SK-N-SH treated with all-trans-retinoic acid at 6 μM for 48 hours (cell line): ENCODE measurements around the gene RNF144B.
"Not testable (repeated sequence)": the region's sequence is repeated elsewhere in the genome, so short reads cannot be mapped to it uniquely, and the experiment has no call there.

Experiments used
- ATAC-seq: fragments of 200-7000 bp; cut with Tn5 transposase; 3 replicates; pipeline ENCODE4 v1.9.1; 2020; ENCODE audit warnings: mild to moderate bottlenecking, moderate library complexity
- ARNTL ChIP-seq: fragments of 450-650 bp; formaldehyde crosslinking; IDR thresholded peaks from 2 replicates; pipeline ENCODE4 v1.5.0; 2020; ENCODE audit warnings: low read depth, mild to moderate bottlenecking, moderate library complexity, borderline replicate concordance
- BACH2 ChIP-seq: fragments of 250-450 bp; sonication (Bioruptor Pico); IDR thresholded peaks from 2 replicates; pipeline ENCODE4 v1.9.0; 2021; ENCODE audit warnings: mild to moderate bottlenecking, borderline replicate concordance
- CSDC2 ChIP-seq: fragments of 250-450 bp; sonication (Bioruptor Pico); IDR thresholded peaks from 2 replicates; pipeline ENCODE4 v1.5.0; 2020; ENCODE audit warnings: mild to moderate bottlenecking, moderate library complexity
- CSRNP3 ChIP-seq: fragments of 250-450 bp; sonication (Bioruptor Pico); IDR thresholded peaks from 2 replicates; pipeline ENCODE4 v1.5.1; 2021; ENCODE audit warnings: mild to moderate bottlenecking, moderate library complexity
- ESRRG ChIP-seq: fragments of 250-450 bp; sonication (Bioruptor Pico); IDR thresholded peaks from 2 replicates; pipeline ENCODE4 v1.6.1; 2021; ENCODE audit warnings: mild to moderate bottlenecking
- GLIS3 ChIP-seq: fragments of 250-450 bp; sonication (Bioruptor Pico); IDR thresholded peaks from 2 replicates; pipeline ENCODE4 v1.5.0; 2020; ENCODE audit warnings: mild to moderate bottlenecking, moderate library complexity
- ISL1 ChIP-seq: fragments of 250-450 bp; sonication (Bioruptor Pico); IDR thresholded peaks from 2 replicates; pipeline ENCODE4 v2.1.2; 2022; ENCODE audit warnings: mild to moderate bottlenecking, moderate library complexity
- OSR1 ChIP-seq: fragments of 250-450 bp; sonication (Bioruptor Pico); IDR thresholded peaks from 2 replicates; pipeline ENCODE4 v1.8.0; 2022; ENCODE audit warnings: moderate library complexity, mild to moderate bottlenecking, inconsistent platforms
- PATZ1 ChIP-seq: fragments of 250-450 bp; sonication (Bioruptor Pico); IDR thresholded peaks from 2 replicates; pipeline ENCODE4 v1.8.0; 2020; ENCODE audit warnings: mild to moderate bottlenecking, moderate library complexity, borderline replicate concordance
- PPARA ChIP-seq: fragments of 250-450 bp; sonication (Bioruptor Pico); IDR thresholded peaks from 2 replicates; pipeline ENCODE4 v1.5.0; 2020; ENCODE audit warnings: mild to moderate bottlenecking, borderline replicate concordance
- TCF4 ChIP-seq: fragments of 250-450 bp; sonication (Bioruptor Pico); IDR thresholded peaks from 2 replicates; pipeline ENCODE4 v1.8.0; 2021; ENCODE audit warnings: mild to moderate bottlenecking, moderate library complexity, borderline replicate concordance
- TOX ChIP-seq: fragments of 250-450 bp; sonication (Bioruptor Pico); IDR thresholded peaks from 2 replicates; pipeline ENCODE4 v1.8.0; 2021; ENCODE audit warnings: mild to moderate bottlenecking, moderate library complexity, borderline replicate concordance
- TSHZ2 ChIP-seq: fragments of 250-450 bp; sonication (Bioruptor Pico); IDR thresholded peaks from 2 replicates; pipeline ENCODE4 v1.5.0; 2020; ENCODE audit warnings: mild to moderate bottlenecking, moderate library complexity
- ZC3H10 ChIP-seq: fragments of 250-450 bp; sonication (Bioruptor Pico); IDR thresholded peaks from 2 replicates; pipeline ENCODE4 v1.5.1; 2021; ENCODE audit warnings: mild to moderate bottlenecking, moderate library complexity
- ZFP3 ChIP-seq: fragments of 250-450 bp; sonication (Bioruptor Pico); IDR thresholded peaks from 2 replicates; pipeline ENCODE4 v1.5.0; 2020; ENCODE audit warnings: mild to moderate bottlenecking, moderate library complexity
- ZFP30 ChIP-seq: fragments of 450-650 bp; formaldehyde crosslinking; IDR thresholded peaks from 2 replicates; pipeline ENCODE4 v1.5.0; 2022; ENCODE audit warnings: mild to moderate bottlenecking, moderate library complexity
- ZNF70 ChIP-seq: fragments of 450-650 bp; formaldehyde crosslinking; IDR thresholded peaks from 2 replicates; pipeline ENCODE4 v1.5.0; 2020; ENCODE audit warnings: mild to moderate bottlenecking, moderate library complexity
- ZNF8 ChIP-seq: fragments of 450-650 bp; formaldehyde crosslinking; IDR thresholded peaks from 2 replicates; pipeline ENCODE4 v1.5.0; 2020; ENCODE audit warnings: mild to moderate bottlenecking, moderate library complexity
- TF ChIP-seq, protein P1 (sequence below): fragments of 250-450 bp; sonication (Bioruptor Pico); IDR thresholded peaks from 2 replicates; pipeline ENCODE4 v1.8.0; 2021; ENCODE audit warnings: low read depth, mild to moderate bottlenecking, moderate library complexity, borderline replicate concordance

RNF144B gene

GRCh38 chr6:18400831-18401446 is 13.8 kb downstream of the RNF144B start:
- TF ChIP-seq ZC3H10 (CRISPR knock-in tag) = 0 out of 2 replicates have a peak, but pooled peaks have one; percentile 29
- no peak for TF ChIP-seq CSDC2
- peak; percentile 71 for ATAC-seq

- ATAC-seq = not testable (repeated sequence)
These were observed 17.8 kb downstream of the RNF144B start for GRCh38 chr6:18404965-18405364.

GRCh38 chr6:18405477-18406293 is 18.5 kb downstream of the RNF144B start:
- ATAC-seq = peak; percentile 84
- TF ChIP-seq PPARA (no peak), CSRNP3 (CRISPR knock-in tag) (no peak), ZFP3 (0 out of 2 replicates have a peak, but pooled peaks have one; percentile 20), ESRRG (CRISPR knock-in tag) (no peak), ISL1 (CRISPR knock-in tag) (peak; percentile 24), TOX (CRISPR knock-in tag) (no peak), BACH2 (CRISPR knock-in tag) (no peak)

DNA sequence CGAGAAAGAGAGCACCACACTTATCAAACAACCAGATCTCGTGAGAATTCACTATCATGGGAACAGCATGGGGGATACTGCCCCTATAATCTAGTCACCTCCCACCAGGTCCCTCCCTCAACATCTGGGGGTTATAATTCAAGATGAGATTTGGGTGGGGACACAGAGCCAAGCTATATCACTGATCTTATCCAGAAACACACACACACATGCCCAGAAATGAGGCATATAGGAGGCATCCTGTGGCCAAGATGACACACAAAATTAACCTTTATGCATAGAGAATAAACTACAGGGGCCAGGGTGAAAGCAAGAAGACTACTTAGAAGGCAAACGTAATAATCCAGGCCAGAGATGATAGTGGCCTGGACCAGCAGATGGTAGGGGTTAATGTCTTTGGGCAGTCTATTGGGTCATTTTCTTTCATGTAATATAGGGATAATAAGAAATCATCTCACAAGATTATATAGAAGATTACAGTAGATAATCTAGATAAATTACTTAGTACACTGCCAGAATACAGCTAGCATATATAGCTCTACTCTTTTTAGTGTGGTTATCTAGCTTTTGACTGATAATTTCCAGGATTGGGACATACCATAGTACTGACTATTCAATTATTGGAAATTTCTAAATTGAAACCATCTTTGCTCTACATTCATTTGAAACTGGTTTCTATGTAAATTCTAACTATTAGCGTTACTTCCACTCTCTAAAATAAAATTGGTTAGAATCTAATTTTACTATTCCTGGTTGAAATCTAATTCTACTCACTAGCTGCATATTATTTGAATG is 20.0 kb downstream of the RNF144B start:
- TF ChIP-seq ZFP3 (no peak), ARNTL (CRISPR knock-in tag) (no peak), TCF4 (CRISPR knock-in tag) (no peak), ZC3H10 (CRISPR knock-in tag) (no peak), CSRNP3 (CRISPR knock-in tag) (no peak), PPARA (no peak), PATZ1 (CRISPR knock-in tag) (no peak), BACH2 (CRISPR knock-in tag) (no peak), ISL1 (CRISPR knock-in tag) (no peak), ZNF8 (CRISPR knock-in tag) (no peak), ESRRG (CRISPR knock-in tag) (no peak), TOX (CRISPR knock-in tag) (no peak), ZFP30 (CRISPR knock-in tag) (no peak), TSHZ2 (CRISPR knock-in tag) (no peak), GLIS3 (CRISPR knock-in tag) (no peak), OSR1 (no peak), ZNF70 (CRISPR knock-in tag) (no peak)
- TF ChIP-seq, protein P1, sequence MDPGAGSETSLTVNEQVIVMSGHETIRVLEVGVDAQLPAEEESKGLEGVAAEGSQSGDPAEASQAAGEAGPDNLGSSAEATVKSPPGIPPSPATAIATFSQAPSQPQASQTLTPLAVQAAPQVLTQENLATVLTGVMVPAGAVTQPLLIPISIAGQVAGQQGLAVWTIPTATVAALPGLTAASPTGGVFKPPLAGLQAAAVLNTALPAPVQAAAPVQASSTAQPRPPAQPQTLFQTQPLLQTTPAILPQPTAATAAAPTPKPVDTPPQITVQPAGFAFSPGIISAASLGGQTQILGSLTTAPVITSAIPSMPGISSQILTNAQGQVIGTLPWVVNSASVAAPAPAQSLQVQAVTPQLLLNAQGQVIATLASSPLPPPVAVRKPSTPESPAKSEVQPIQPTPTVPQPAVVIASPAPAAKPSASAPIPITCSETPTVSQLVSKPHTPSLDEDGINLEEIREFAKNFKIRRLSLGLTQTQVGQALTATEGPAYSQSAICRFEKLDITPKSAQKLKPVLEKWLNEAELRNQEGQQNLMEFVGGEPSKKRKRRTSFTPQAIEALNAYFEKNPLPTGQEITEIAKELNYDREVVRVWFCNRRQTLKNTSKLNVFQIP (CRISPR knock-in tag) = no peak
- ATAC-seq = peak; percentile 72

DNA sequence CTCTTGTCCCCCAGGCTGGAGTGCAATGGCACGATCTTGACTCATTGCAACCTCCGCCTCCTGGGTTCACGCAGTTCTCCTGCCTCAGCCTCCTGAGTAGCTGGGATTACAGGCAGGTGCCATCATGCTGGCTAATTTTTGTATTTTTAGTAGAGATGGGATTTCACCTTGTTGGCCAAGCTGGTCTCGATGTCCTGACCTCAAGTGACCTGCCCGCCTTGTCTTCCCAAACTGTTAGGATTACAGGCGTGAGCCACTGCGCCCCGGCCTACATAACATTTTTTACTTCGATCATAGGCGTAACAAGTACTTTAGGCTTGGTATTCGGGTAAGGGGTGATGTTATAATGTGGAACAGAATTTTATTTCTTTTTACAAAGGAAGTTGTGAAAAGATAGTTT is 22.5 kb downstream of the RNF144B start:
- ATAC-seq = not testable (repeated sequence)
